Measurements from ENCODE around the gene CSTPP1.

DNA sequence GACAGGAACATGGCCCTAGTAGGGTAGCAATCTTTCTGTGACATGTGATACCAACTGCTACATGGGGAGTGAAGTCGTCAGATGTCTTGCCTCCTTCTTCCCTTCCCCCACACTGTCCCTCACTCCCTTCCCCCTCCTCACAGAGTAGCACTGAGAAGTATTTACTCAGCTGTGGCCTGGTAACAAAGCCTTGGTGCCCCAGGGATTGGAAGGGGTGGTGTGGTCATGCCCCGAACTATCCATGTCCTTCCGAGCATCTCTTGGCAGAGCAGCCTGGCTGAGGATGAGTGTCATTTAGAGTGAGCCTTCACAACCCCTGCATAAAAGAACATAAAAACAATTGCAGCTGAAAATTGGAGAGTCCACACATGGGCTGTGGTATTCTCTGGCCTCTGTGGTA lies 194.0 kb downstream of the CSTPP1 start:
- TF ChIP-seq, protein P1, sequence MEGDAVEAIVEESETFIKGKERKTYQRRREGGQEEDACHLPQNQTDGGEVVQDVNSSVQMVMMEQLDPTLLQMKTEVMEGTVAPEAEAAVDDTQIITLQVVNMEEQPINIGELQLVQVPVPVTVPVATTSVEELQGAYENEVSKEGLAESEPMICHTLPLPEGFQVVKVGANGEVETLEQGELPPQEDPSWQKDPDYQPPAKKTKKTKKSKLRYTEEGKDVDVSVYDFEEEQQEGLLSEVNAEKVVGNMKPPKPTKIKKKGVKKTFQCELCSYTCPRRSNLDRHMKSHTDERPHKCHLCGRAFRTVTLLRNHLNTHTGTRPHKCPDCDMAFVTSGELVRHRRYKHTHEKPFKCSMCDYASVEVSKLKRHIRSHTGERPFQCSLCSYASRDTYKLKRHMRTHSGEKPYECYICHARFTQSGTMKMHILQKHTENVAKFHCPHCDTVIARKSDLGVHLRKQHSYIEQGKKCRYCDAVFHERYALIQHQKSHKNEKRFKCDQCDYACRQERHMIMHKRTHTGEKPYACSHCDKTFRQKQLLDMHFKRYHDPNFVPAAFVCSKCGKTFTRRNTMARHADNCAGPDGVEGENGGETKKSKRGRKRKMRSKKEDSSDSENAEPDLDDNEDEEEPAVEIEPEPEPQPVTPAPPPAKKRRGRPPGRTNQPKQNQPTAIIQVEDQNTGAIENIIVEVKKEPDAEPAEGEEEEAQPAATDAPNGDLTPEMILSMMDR (IDR thresholded peaks at IDR 0.05) = no peak
- TF ChIP-seq ZFX (IDR thresholded peaks at IDR 0.05; ENCODE audit: borderline replicate concordance) = no peak

Measured in 22Rv1 (cell line).